Upper lobe of left lung (tissue), 6 donors: ENCODE measurements around the gene SCARF1. TPM values are rescaled to one million over a fixed set of nuclear protein-coding genes. Genes with fewer than 3 reads are reported as not detected.

ENCODE experiments used
- ATAC-seq, 2 donors: fragments of 200-7000 bp; cut with Tn5 transposase; one replicate each; pipeline ENCODE4 v1.9.1; 2022; ENCODE audit warnings: mild to moderate bottlenecking in 2 of 2, moderate library complexity in 2 of 2; ENCODE audit not compliant: low FRiP score in 2 of 2
- DNase-seq, 2 donors: peaks; one replicate each; pipeline ENCODE4 v3.0.0-alpha.2; 2019 to 2020
- H3K27ac ChIP-seq, 4 donors: fragments of 200-600 bp; sonication (generic); one replicate each; pipeline ENCODE4 v1.5.1; 2016 to 2019
- H3K27me3 ChIP-seq, 4 donors: fragments of 200-600 bp; sonication (generic); one replicate each; pipeline ENCODE4 v1.5.1; 2017 to 2019
- H3K36me3 ChIP-seq, 4 donors: fragments of 200-600 bp; sonication (generic); one replicate each; pipeline ENCODE4 v1.5.1; 2016 to 2019
- H3K4me1 ChIP-seq, 4 donors: fragments of 200-600 bp; sonication (generic); one replicate each; pipeline ENCODE4 v1.5.1; 2018 to 2019
- H3K4me3 ChIP-seq, 4 donors: fragments of 200-600 bp; sonication (generic); one replicate each; pipeline ENCODE4 v1.5.1; 2017 to 2019; ENCODE audit warnings: mild to moderate bottlenecking in 2 of 4, moderate library complexity in 1 of 4
- H3K9me3 ChIP-seq, 4 donors: fragments of 200-600 bp; sonication (generic); one replicate each; pipeline ENCODE4 v1.5.1; 2018 to 2019
- CTCF ChIP-seq, 6 experiments: fragments of 450-650 bp in 4 of 6; fragments of 200-600 bp in 2 of 6; sonication (generic) in 2 of 6; IDR thresholded peaks; one replicate each; pipeline ENCODE4 v1.5.1; 2016 to 2019; ENCODE audit warnings: antibody characterized with exemption in 6 of 6
- EP300 ChIP-seq, 4 donors: sonication (generic); formaldehyde crosslinking; IDR thresholded peaks; one replicate each; pipeline ENCODE4 v1.5.1; 2017; ENCODE audit warnings: antibody characterized with exemption in 4 of 4, control low read depth in 2 of 4
- POLR2A ChIP-seq, 4 donors: fragments of 450-650 bp; IDR thresholded peaks; one replicate each; pipeline ENCODE4 v1.5.1; 2016 to 2017; ENCODE audit warnings: antibody characterized with exemption in 4 of 4, mild to moderate bottlenecking in 2 of 4
- POLR2AphosphoS5 ChIP-seq, 2 donors: sonication (generic); formaldehyde crosslinking; IDR thresholded peaks; one replicate each; pipeline ENCODE4 v1.5.1; 2017; ENCODE audit warnings: antibody characterized with exemption in 2 of 2
- WGBS, 2 donors: methylation state at CpG; one replicate each; pipeline ENCODE4 v1.1.5; 2017 to 2018; 5-methylcytosine and 5-hydroxymethylcytosine counted together
- total RNA-seq, 6 donors: library from RNA; depleted of rRNA in 4 of 6; stranded (reverse); fragments of >200 nt in 4 of 6; gene quantifications; one replicate each; pipeline versions ENCODE4 v1.1.0 to v1.2.1, GENCODE V29; 2016 to 2021
- donor health status: DM: no; HTN: no; CAD: no; lungs with moderate emphysema.
- donor health status: DM: no; HTN: yes; CAD: no; lungs with severe emphysema.

SCARF1 gene
- total RNA-seq, 6 donors from 2014 or later = 22.0 to 93.2 (median 55.5) TPM

- peak; percentile 96 to 98 for DNase-seq
- Histone ChIP-seq H3K4me3 (peak overlapping the region; percentile 74 to 92 (median 85)), H3K9me3 (no peaks in the 10 kb centered on the region), H3K4me1 (peaks cover 29 to 52% (median 49%) of the 10 kb centered on the region in 4 donors), H3K36me3 (no peaks in the 10 kb centered on the region), H3K27me3 (no peaks in the 10 kb centered on the region), H3K27ac (peak overlapping the region; percentile 89 to 96 (median 93))
- 1 to 2% methylated on average over 17 to 51 of the region's 77 CpGs for WGBS, 2 donors
- peak; percentile 37 to 82 (median 64) for TF ChIP-seq CTCF (IDR thresholded peaks at IDR 0.05)
- no peak for TF ChIP-seq EP300 (IDR thresholded peaks at IDR 0.05)
- peak; percentile 1 to 78 (median 36) for TF ChIP-seq POLR2A (IDR thresholded peaks at IDR 0.05)
- peak; percentile 7 to 51 for TF ChIP-seq POLR2AphosphoS5 (IDR thresholded peaks at IDR 0.05)
- ATAC-seq = peak; percentile 90 to 92
Observed at GRCh38 chr17:1628856-1629503, 16.6 kb downstream of the SCARF1 start.

- peak in 3 of 4 donors; percentile 2 to 81 (median 49) for TF ChIP-seq POLR2A (IDR thresholded peaks at IDR 0.05)
- TF ChIP-seq EP300 (IDR thresholded peaks at IDR 0.05) = no peak
- peak in 3 of 6 experiments; percentile 6 to 26 (median 25) for TF ChIP-seq CTCF (IDR thresholded peaks at IDR 0.05)
- peak in 1 of 2 donors; percentile 38 for TF ChIP-seq POLR2AphosphoS5 (IDR thresholded peaks at IDR 0.05)
- H3K4me3 ChIP-seq = peak within 1 kb of the TSS; percentile 74 to 92 (median 85)
- peaks cover 29 to 52% (median 49%) of the 10 kb centered on the region in 4 donors for H3K4me1 ChIP-seq
- H3K36me3 ChIP-seq = peaks cover 0 to under 1% (median 0%) of the 10 kb centered on the region in 4 donors
- no peaks in the 10 kb centered on the region for H3K9me3 ChIP-seq
- H3K27me3 ChIP-seq = no peaks in the 10 kb centered on the region
- H3K27ac ChIP-seq = peak within 1 kb of the TSS; percentile 89 to 96 (median 93)
- 0 to 1% methylated on average over 46 to 63 of the region's 95 CpGs for WGBS, 2 donors
- DNase-seq (peak; percentile 90 to 97), ATAC-seq (peak; percentile 88 to 93)
Observed at GRCh38 chr17:1627982-1628855, 17.3 kb downstream of the SCARF1 start, which contains the start of gene SLC43A2. SLC43A2 (minus strand) TSS chr17:1628834; CDS start chr17:1627874, 960 bp downstream.

- DNase-seq (peak in 1 of 2 donors; percentile 72), ATAC-seq (peak; percentile 31 to 40)
- Histone ChIP-seq H3K4me1 (peaks cover 29 to 52% (median 49%) of the 10 kb centered on the region in 4 donors), H3K27ac (peak overlapping the region; percentile 89 to 96 (median 93)), H3K9me3 (no peaks in the 10 kb centered on the region), H3K36me3 (peaks cover 0 to 5% (median 0%) of the 10 kb centered on the region in 4 donors), H3K27me3 (no peaks in the 10 kb centered on the region), H3K4me3 (peak overlapping the region; percentile 74 to 92 (median 85))
- 16 to 24% methylated on average over 7 to 18 of the region's 39 CpGs for WGBS, 2 donors
- TF ChIP-seq POLR2AphosphoS5 (IDR thresholded peaks at IDR 0.05) = peak; percentile 63 to 76
- TF ChIP-seq CTCF (IDR thresholded peaks at IDR 0.05) = no peak
- peak in 1 of 4 donors; percentile 85 for TF ChIP-seq POLR2A (IDR thresholded peaks at IDR 0.05)
- no peak for TF ChIP-seq EP300 (IDR thresholded peaks at IDR 0.05)
Observed at GRCh38 chr17:1627182-1627981, 18.1 kb downstream of the SCARF1 start.

GRCh38 chr17:1626333-1626732 lies 19.2 kb downstream of the SCARF1 start:
- Histone ChIP-seq H3K9me3 (no peaks in the 10 kb centered on the region), H3K4me3 (peak overlapping the region in 2 of 4 donors; percentile 92), H3K27ac (peak overlapping the region; percentile 89 to 96 (median 93)), H3K4me1 (peaks cover 29 to 52% (median 47%) of the 10 kb centered on the region in 4 donors), H3K27me3 (no peaks in the 10 kb centered on the region), H3K36me3 (peaks cover under 1 to 9% (median 3%) of the 10 kb centered on the region in 4 donors)
- TF ChIP-seq POLR2A (IDR thresholded peaks at IDR 0.05) (no peak), CTCF (IDR thresholded peaks at IDR 0.05) (no peak), POLR2AphosphoS5 (IDR thresholded peaks at IDR 0.05) (peak in 1 of 2 donors; percentile 6), EP300 (IDR thresholded peaks at IDR 0.05) (no peak)
- no peak for DNase-seq
- WGBS, 2 donors = 38 to 52% methylated on average over 3 of the region's 3 CpGs
- no peak for ATAC-seq
